Fibroblast of lung (primary cell): ENCODE data around the gene MACROH2A2. TPM values are rescaled to one million over a fixed set of nuclear protein-coding genes. Genes with fewer than 3 reads are reported as not detected.
"Not testable (repeated sequence)": the region's sequence is repeated elsewhere in the genome, so short reads cannot be mapped to it uniquely, and the experiment has no call there.

Experiments
- DNase-seq, 2 donors: peaks; one replicate each; pipeline versions ENCODE4 v3.0.0 to v3.0.0-alpha.2; 2010; ENCODE audit warnings: low read depth in 2 of 2
- H2AFZ ChIP-seq: 2 replicates; pipeline ENCODE4 v1.5.1; 2012; ENCODE audit warnings: low read length, control low read depth, inconsistent platforms
- H3K27ac ChIP-seq: 2 replicates; pipeline ENCODE4 v1.5.1; 2011; ENCODE audit warnings: low read length, control low read depth; ENCODE audit not compliant: insufficient read depth
- H3K27me3 ChIP-seq: 2 replicates; pipeline ENCODE4 v1.5.1; 2011; ENCODE audit warnings: mild to moderate bottlenecking, low read length; ENCODE audit not compliant: control insufficient read depth, insufficient read depth
- H3K36me3 ChIP-seq: 2 replicates; pipeline ENCODE4 v1.5.1; 2011; ENCODE audit warnings: low read length; ENCODE audit not compliant: control insufficient read depth, insufficient read depth
- H3K4me1 ChIP-seq: 2 replicates; pipeline ENCODE4 v1.5.1; 2011; ENCODE audit warnings: low read length; ENCODE audit not compliant: control insufficient read depth, insufficient read depth; ENCODE audit errors: extremely low read depth
- H3K4me2 ChIP-seq: 2 replicates; pipeline ENCODE4 v1.5.1; 2011; ENCODE audit warnings: low read length, control low read depth; ENCODE audit not compliant: insufficient read depth; ENCODE audit errors: extremely low read depth
- H3K4me3 ChIP-seq, 4 experiments: fragments of 200-600 bp in 1 of 4; sonication (generic) in 1 of 4; replicated peaks in 1 of 4; 2 replicates each; pipeline ENCODE4 v1.5.1; 2011 to 2016; ENCODE audit warnings: low read length in 4 of 4, low read depth in 3 of 4, mild to moderate bottlenecking in 3 of 4, control low read depth in 2 of 4, inconsistent platforms in 1 of 4, mixed read lengths in 1 of 4; ENCODE audit not compliant: insufficient read depth in 1 of 4; ENCODE audit errors: control extremely low read depth in 1 of 4
- H3K79me2 ChIP-seq: 2 replicates; pipeline ENCODE4 v1.5.1; 2012; ENCODE audit warnings: mild to moderate bottlenecking, low read length, inconsistent platforms; ENCODE audit not compliant: control insufficient read depth, insufficient read depth
- H3K9ac ChIP-seq: 2 replicates; pipeline ENCODE4 v1.5.1; 2011; ENCODE audit warnings: mild to moderate bottlenecking, low read length, control low read depth; ENCODE audit not compliant: insufficient read depth
- H3K9me3 ChIP-seq: 2 replicates; pipeline ENCODE4 v1.5.1; 2012; ENCODE audit warnings: low read depth, low read length; ENCODE audit not compliant: control insufficient read depth, insufficient read depth
- H4K20me1 ChIP-seq: 2 replicates; pipeline ENCODE4 v1.5.1; 2011; ENCODE audit warnings: low read length; ENCODE audit not compliant: control insufficient read depth, insufficient read depth; ENCODE audit errors: extremely low read depth
- CTCF ChIP-seq, 2 donors: IDR thresholded peaks in 1 of 2; conservative IDR thresholded peaks in 1 of 2; 1 replicate in 1 of 2; 2 replicates in 1 of 2; pipeline ENCODE4 v1.5.1; 2011 to 2012; ENCODE audit warnings: low read length in 2 of 2, control low read depth in 1 of 2, inconsistent platforms in 1 of 2, low read depth in 1 of 2, mild to moderate bottlenecking in 1 of 2
- EZH2 ChIP-seq: IDR thresholded peaks from 2 replicates; pipeline ENCODE4 v1.5.1; 2012; ENCODE audit warnings: low read length, control low read depth, mild to moderate bottlenecking; ENCODE audit errors: missing control alignments
- polyA plus RNA-seq, 2 donors: library from polyadenylated mRNA; depleted of rRNA in 1 of 2; stranded (reverse) in 1 of 2; unstranded in 1 of 2; fragments of >200 nt; gene quantifications; 2 replicates each; pipeline ENCODE4 v1.2.1, GENCODE V29; 2011 to 2012; ENCODE audit warnings: missing spikeins in 1 of 2
- total RNA-seq: library from RNA; depleted of rRNA; stranded (reverse); fragments of >200 nt; gene quantifications from 2 replicates; pipeline ENCODE4 v1.2.1, GENCODE V29; 2014

Gene MACROH2A2
- total and polyA plus RNA-seq, 2 donors (not counting 1 experiment from before 2014, with no cell fraction given) = 9.2 to 12.1 TPM

GRCh38 chr10:70148516-70148915, 95.9 kb downstream of the MACROH2A2 start:
- Histone ChIP-seq H3K79me2 (peaks cover 28% of the 10 kb centered on the region), H2AFZ (no peak overlapping the region), H4K20me1 (no peaks in the 10 kb centered on the region), H3K4me2 (no peak overlapping the region), H3K9me3 (no peaks in the 10 kb centered on the region), H3K27ac (no peak overlapping the region), H3K9ac (no peak overlapping the region), H3K4me3 (no peak overlapping the region), H3K4me1 (peaks cover 2% of the 10 kb centered on the region), H3K27me3 (no peaks in the 10 kb centered on the region), H3K36me3 (peaks cover 11% of the 10 kb centered on the region)
- TF ChIP-seq CTCF (conservative IDR thresholded peaks at IDR 0.05 in 1 of 2, IDR thresholded peaks at IDR 0.05 in 1 of 2; ENCODE audit: low read depth in 1 of 2, low read length in 2 of 2) = no peak
- no peak for TF ChIP-seq EZH2
- no peak for DNase-seq

GRCh38 chr10:70155255-70155838, 102.7 kb downstream of the MACROH2A2 start:
- Histone ChIP-seq H3K27ac (no peak overlapping the region), H3K9me3 (no peaks in the 10 kb centered on the region), H3K4me3 (no peak overlapping the region), H2AFZ (no peak overlapping the region), H3K27me3 (no peaks in the 10 kb centered on the region), H3K36me3 (peaks cover 28% of the 10 kb centered on the region), H3K4me2 (no peak overlapping the region), H3K9ac (no peak overlapping the region), H3K4me1 (no peaks in the 10 kb centered on the region), H3K79me2 (peaks cover 32% of the 10 kb centered on the region), H4K20me1 (no peaks in the 10 kb centered on the region)
- DNase-seq = no peak
- TF ChIP-seq EZH2 = no peak
- TF ChIP-seq CTCF (conservative IDR thresholded peaks at IDR 0.05 in 1 of 2, IDR thresholded peaks at IDR 0.05 in 1 of 2; ENCODE audit: low read depth in 1 of 2, low read length in 2 of 2) = no peak

DNA sequence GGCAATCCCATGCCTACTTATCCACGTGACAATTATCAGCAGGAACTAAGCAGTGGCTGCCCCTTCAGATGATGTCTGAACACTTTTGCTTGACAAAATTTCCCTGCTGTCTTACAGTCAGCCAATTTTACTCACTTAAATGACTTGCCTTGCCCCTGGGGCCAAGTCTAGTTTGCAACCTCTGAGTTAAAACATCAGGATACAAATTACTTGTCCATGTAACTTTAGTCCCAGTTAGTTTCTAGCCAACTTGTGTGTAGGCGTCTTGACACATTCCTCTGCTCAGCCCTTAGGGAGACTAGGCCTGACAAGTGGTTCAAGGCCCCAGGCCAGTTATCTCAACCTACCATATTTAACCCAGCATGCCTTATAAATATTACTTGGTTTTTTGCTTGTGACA, 105.5 kb downstream of the MACROH2A2 start:
- Histone ChIP-seq H3K27me3 (no peaks in the 10 kb centered on the region), H4K20me1 (no peaks in the 10 kb centered on the region), H3K4me1 (no peaks in the 10 kb centered on the region), H3K27ac (no peak overlapping the region), H2AFZ (no peak overlapping the region), H3K79me2 (peaks cover 50% of the 10 kb centered on the region), H3K4me2 (no peak overlapping the region), H3K4me3 (no peak overlapping the region), H3K9me3 (no peaks in the 10 kb centered on the region), H3K9ac (no peak overlapping the region), H3K36me3 (peaks cover 21% of the 10 kb centered on the region)
- TF ChIP-seq CTCF (conservative IDR thresholded peaks at IDR 0.05 in 1 of 2, IDR thresholded peaks at IDR 0.05 in 1 of 2; ENCODE audit: low read depth in 1 of 2, low read length in 2 of 2) (no peak), EZH2 (no peak)
- no peak for DNase-seq

DNA sequence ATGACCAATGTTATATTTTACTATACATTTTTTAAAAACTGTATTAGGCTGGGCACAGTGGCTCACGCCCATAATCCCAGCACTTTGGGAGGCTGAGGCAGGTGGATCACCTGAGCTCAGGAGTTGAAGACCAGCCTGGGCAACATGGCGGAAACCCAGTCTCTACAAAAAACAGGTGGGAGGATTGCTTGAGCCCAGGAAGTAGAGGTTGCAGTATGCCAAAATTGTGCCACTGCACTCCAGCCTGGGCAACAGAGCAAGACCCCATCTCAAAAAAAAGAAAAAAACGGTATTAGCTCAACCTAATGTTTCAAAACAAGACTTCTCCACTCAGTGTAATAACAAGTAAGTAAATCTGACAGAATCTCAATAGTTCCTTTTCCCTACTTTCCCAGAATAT, 106.7 kb downstream of the MACROH2A2 start:
- DNase-seq, H4K20me1 ChIP-seq: not testable (repeated sequence)
- peaks cover 63% of the 10 kb centered on the region for H3K79me2 ChIP-seq

More for the DNA sequence above, 106.7 kb downstream of the MACROH2A2 start:
- not testable (repeated sequence) for H3K4me1 ChIP-seq, H3K4me3 ChIP-seq, H3K9me3 ChIP-seq, H3K9ac ChIP-seq, H2AFZ ChIP-seq, H3K27ac ChIP-seq, H3K27me3 ChIP-seq, H3K4me2 ChIP-seq
- H3K36me3 ChIP-seq = peaks cover 17% of the 10 kb centered on the region
